HG03159 (cell line): ENCODE results near the gene KIAA0232.
A peak's percentile ranks its signal among the peaks of the same experiment; 100 is the strongest.

ENCODE experiments used
- ATAC-seq: cut with Tn5 transposase; IDR thresholded peaks from one replicate; pipeline ENCODE4 v1.9.1; 2021; ENCODE audit warnings: mild to moderate bottlenecking, moderate library complexity; ENCODE audit not compliant: unreplicated experiment

KIAA0232 gene

GRCh38 chr4:6782147-6782845, at the start of gene KIAA0232:
TSS of gene KIAA0232 (plus strand) at chr4:6782727. CDS start at chr4:6824454, 41,727 bp downstream.
- peak; percentile 72 for ATAC-seq

GRCh38 chr4:6733358-6734164, 49.0 kb upstream of the KIAA0232 start:
- no peak for ATAC-seq

- no peak for ATAC-seq
These were observed 48.3 kb upstream of the KIAA0232 start for GRCh38 chr4:6734165-6734786.

DNA sequence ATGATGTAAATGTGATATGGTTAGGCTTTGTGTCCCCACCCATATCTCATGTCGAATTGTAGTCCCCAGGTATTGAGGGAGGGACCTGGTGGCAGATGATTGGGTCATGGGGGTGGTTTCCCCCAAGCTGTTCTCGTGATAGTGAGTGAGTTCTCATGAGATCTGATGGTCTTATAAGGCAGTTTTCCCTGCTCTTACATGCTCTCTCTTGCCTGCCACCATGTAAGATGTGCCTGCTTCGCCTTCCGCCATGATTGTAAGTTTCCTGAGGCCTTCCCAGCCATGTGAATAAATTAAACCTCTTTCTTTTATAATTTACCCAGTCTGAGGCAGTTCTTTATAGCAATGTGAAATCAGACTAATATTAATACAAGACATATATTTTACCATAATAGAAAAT, 42.6 kb upstream of the KIAA0232 start:
- no peak for ATAC-seq

GRCh38 chr4:6740347-6740746, 42.2 kb upstream of the KIAA0232 start:
- no peak for ATAC-seq

DNA sequence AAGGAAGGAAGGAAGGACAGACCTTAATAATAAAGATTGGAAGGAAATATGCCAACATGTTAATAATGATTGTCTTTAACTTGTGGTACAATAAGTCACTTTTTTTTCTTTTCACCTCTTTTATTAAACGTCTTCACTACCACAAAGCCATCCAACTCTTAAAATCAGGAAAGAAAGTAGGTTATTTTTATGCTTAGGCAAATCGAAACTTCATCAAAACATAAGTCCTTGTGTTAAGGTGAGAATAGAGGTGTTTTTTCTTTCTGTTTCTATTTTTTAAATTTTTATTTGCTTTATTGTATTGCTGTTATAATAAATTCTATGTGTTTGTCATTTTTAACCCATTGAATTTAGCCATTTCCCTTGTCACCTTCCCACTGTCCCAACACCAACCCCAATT, 40.0 kb upstream of the KIAA0232 start:
- ATAC-seq = no peak

DNA sequence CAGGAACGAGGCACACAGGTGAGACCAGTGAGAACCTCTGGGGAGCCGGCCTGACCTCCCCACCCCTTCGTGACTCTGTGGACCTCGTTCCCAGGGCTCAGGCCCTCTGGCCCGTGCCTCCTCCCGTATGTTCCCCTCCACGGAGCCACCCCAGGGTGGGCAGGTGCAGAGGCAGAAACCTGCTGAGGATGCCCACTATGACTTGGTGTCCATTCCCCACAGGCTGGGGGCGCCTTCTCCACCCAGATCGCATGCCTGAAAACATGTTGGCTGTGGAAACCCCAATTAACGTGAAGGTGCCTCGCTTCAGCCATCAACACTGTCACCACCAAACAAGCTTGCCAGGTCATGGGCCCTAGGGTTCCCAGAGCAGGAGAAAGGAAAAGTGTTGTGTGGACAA, 39.5 kb upstream of the KIAA0232 start:
- ATAC-seq = no peak

DNA sequence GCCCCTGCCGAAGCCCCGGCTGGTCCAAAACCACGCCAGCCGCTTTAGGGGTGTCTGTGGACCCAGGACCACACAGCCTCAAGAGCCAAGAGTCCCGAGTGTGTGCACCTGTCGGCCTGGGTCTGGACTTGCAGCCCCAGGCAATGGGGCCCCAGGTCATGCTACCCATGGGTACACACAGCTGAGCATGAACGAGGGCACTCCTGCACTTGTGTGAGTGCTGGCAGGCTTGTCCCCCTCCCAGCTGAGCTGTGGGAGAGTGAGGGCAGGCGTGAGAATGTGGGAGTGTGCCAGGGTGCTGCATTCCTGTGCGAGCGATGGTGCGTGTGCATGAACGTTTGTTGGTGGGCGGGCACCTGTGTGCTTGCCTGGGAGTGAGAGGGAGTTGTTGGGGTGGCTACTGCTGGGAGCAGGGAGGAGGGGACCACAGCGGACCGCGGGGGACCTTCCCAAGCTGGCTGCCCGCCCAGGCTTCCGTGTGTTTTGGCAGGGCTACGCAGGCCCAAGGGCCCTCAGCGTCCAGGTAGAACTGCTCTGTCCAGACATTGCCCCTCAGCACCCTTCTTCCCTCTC, 35.7 kb upstream of the KIAA0232 start:
- ATAC-seq = no peak

DNA sequence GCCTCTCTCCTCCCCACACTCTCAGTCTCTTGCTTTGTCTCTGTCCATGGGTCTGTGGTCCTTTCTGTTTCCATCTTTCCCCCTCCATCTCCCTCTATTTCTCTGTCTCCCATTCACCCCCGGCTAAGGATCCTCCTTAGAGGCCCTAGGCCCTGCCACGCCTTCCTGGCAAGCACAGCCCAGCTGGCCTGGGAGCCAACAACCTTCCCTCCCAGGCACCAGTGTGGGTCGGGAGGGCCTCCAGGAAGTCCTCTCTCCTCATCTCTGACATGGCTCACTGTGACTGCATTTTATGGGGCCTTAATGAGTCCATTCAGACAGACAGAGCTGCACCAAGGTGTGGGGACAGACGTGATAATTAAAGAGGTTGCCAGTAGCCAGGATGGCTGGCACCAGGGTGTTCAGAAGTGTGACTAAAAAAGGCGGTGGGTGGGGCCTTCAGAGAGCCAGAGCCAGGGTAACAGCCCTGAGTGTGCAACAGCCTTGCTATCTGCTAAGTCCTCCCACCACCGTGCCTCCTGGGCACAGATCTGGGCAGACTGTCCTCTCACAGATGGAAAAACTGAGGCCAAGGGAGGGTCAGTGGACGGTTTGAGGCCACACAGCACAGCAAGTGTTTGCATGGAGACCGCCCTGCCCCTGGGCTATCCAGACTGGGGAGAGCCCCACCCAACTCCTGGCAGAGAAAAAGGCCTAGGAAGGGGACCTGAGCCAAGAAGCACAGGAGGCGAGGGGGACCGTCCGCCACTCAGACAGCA, 35.1 kb upstream of the KIAA0232 start:
- no peak for ATAC-seq

GRCh38 chr4:6748286-6748685, 34.2 kb upstream of the KIAA0232 start:
- ATAC-seq = no peak

GRCh38 chr4:6749340-6750171, 33.0 kb upstream of the KIAA0232 start:
- ATAC-seq = no peak

DNA sequence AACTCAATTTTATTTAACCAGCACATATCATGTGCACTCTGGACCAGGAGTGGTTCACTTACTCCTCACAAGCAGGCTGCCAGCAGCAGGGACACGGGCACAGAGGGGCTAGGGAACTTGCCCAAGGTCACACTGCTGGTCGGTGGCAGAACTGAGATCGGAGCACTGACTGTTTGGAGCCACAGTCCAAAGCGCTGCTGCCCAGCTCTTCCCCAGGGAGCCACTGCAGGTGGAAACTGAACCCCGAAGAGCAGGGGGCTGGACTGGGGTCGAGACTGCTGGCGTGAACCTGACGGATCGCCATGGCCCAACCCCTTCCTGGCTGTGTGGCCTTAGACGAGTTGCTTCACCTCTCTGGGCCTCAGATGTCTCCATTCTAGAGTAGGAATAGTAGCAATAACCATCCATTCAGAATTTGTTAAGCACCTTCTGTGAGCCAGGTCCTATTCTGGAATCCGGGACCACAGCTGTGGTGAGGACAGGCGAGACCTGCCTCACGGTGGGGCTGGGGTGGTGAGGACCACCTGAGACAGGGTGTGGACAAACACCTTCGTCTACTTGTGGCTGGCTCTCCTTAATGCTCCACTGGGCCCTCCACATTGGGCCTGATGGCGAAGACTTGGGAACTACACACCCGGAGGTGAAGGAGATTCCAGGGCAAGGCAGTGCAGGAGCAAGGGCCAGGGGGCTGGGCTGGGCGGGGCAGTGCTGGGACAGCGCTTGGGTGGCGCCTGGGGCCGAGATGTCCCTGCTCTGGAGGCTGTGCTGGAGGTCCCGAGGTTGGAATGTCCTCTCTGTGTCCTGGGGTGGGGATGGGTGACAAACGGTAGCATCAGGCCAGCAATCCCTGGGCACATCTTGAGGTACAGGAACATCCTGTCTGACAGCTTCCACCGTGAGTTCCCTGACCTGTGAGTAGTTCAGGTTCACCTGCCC, 32.0 kb upstream of the KIAA0232 start:
- ATAC-seq = no peak

DNA sequence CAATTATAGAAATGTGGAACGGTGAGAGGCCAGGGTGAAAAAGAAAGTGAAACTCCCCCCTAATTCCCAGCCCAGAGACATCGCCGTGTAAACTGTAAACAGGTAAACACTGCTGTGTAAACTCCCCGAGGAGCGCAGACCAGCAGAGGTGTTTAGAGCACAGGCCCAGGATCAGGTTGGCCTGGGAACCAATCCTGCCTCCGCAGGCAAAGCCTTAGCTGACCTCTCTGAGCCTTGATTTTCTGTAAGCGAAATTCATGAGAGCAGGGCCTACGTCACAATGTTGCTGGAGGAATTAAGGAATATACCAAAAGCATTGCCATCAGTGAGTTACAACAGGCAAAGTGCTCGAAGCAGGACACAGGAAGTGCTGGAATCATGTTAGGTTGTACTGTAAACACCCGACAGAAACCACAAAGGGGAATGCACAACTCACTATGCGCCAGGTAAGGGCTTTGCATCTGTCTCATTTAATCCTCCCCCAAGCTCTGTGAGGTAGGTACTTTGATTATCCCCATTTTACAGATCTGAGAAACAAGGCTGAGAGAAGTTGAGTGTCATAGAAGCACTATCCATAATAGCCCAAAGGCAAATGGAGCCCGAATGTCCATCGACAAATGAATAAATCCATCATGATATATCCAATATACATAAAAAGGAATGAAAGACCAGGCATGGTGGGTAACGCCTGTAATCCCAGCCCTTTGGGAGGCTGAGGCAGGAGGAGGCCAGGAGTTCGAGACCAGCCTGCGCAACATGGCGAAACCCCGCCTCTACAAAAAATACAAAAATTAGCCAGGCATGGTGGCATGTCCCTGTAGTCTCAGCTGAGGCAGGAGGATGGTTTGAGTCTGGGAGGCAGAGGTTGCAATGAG, 30.7 kb upstream of the KIAA0232 start:
- no peak for ATAC-seq

- ATAC-seq = no peak
These were observed 30.1 kb upstream of the KIAA0232 start for GRCh38 chr4:6752486-6752829.

DNA sequence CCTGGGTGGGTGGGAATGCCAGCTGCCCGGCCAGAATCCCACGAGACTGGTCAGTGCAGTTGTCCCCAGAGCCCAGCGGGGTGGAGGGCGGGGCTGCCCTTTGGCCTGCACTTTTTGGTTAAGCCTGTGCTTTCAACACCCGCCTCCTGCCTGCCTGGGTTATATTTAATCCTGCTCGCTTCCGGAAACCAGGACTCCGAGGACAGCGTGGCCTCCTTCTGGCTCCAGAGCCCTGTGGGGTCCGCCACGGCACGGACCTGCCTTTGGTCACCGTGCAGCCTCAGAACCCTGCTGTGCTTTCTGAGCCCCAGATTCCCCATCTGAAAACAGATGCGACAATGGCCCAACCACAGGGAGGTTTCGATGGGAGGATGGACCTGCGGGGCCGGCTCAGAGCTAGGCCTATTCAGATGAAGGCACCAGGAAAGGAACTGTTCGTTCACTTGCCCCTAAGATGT, 29.4 kb upstream of the KIAA0232 start:
- no peak for ATAC-seq

- no peak for ATAC-seq
These were observed 28.6 kb upstream of the KIAA0232 start for GRCh38 chr4:6753891-6754290.

GRCh38 chr4:6754481-6755087, 27.9 kb upstream of the KIAA0232 start:
- ATAC-seq = no peak
